Measurements from ENCODE around the gene HIVEP3.

DNA sequence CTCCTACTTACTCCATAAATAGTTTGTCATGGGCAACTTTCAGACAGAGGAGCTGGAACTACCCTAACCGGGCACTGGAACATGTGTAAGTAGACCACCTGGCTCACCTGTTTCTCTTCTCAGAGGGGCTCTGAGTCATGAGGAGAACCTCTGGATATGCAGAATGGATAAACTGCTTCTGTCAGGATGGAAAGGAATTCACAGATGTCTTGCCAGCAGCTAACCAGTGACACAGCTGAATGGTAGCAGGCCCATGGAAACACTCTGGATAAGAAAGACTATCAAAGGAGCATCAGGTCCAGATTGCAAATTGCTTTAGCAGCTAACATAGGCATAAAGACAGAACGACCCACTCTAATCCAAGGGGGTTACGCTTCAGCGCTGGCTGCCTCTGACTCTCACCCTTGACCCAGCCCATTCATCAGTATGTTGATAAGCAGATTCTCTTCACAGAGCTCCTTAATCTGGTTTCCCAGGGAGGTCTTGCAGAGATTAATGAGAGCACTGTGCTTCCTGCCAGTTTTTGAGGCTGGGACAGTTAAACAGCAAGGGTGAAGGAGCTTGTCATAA, 54.2 kb downstream of the HIVEP3 start:
- TF ChIP-seq, protein P1, sequence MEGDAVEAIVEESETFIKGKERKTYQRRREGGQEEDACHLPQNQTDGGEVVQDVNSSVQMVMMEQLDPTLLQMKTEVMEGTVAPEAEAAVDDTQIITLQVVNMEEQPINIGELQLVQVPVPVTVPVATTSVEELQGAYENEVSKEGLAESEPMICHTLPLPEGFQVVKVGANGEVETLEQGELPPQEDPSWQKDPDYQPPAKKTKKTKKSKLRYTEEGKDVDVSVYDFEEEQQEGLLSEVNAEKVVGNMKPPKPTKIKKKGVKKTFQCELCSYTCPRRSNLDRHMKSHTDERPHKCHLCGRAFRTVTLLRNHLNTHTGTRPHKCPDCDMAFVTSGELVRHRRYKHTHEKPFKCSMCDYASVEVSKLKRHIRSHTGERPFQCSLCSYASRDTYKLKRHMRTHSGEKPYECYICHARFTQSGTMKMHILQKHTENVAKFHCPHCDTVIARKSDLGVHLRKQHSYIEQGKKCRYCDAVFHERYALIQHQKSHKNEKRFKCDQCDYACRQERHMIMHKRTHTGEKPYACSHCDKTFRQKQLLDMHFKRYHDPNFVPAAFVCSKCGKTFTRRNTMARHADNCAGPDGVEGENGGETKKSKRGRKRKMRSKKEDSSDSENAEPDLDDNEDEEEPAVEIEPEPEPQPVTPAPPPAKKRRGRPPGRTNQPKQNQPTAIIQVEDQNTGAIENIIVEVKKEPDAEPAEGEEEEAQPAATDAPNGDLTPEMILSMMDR (IDR thresholded peaks at IDR 0.05), result no peak
- no peak for TF ChIP-seq ELF4 (CRISPR knock-in tag; IDR thresholded peaks at IDR 0.05; ENCODE audit: low read depth)
- no peak for TF ChIP-seq ZNF232 (CRISPR knock-in tag; IDR thresholded peaks at IDR 0.05)
- TF ChIP-seq TCF7 (CRISPR knock-in tag; IDR thresholded peaks at IDR 0.05; ENCODE audit: low read depth), result no peak
- no peak for TF ChIP-seq CBFB (CRISPR knock-in tag; IDR thresholded peaks at IDR 0.05; ENCODE audit: low read depth)
- TF ChIP-seq JUN (CRISPR knock-in tag; IDR thresholded peaks at IDR 0.05), result no peak
- TF ChIP-seq MAX (CRISPR knock-in tag; IDR thresholded peaks at IDR 0.05), result no peak

Measured in WTC11 (cell line).